NCI-H2196 treated with DMSO at 0.1 percent for 48 hours (cell line): ENCODE data around the gene DOCK7.
A peak's percentile ranks its signal among the peaks of the same experiment; 100 is the strongest.
"Not testable (repeated sequence)": the region's sequence is repeated elsewhere in the genome, so short reads cannot be mapped to it uniquely, and the experiment has no call there.

Experiments
- DNase-seq: peaks from one replicate; lab custom pipeline; 2025; ENCODE audit not compliant: unreplicated experiment; lab: John Stamatoyannopoulos, UW

DOCK7 gene

GRCh38 chr1:62687903-62688686 lies at the start of gene DOCK7:
DOCK7 (minus strand) TSS chr1:62688386; CDS start chr1:62688264, 122 bp downstream.
- peak; percentile 59 for DNase-seq

- no peak for DNase-seq
These were observed 47.4 kb upstream of the DOCK7 start for GRCh38 chr1:62735491-62736171.

GRCh38 chr1:62732331-62732730 lies 44.1 kb upstream of the DOCK7 start:
- no peak for DNase-seq

- DNase-seq, result no peak
These were observed 40.8 kb upstream of the DOCK7 start for GRCh38 chr1:62728963-62729362.

- no peak for DNase-seq
These were observed 39.6 kb upstream of the DOCK7 start for GRCh38 chr1:62727656-62728407.

GRCh38 chr1:62726011-62726442 lies 37.8 kb upstream of the DOCK7 start:
- no peak for DNase-seq

- DNase-seq, result no peak
These were observed 37.1 kb upstream of the DOCK7 start for GRCh38 chr1:62725255-62725654.

GRCh38 chr1:62724430-62724829 lies 36.2 kb upstream of the DOCK7 start:
- DNase-seq, result no peak

- DNase-seq, result no peak
These were observed 35.7 kb upstream of the DOCK7 start for GRCh38 chr1:62723883-62724282.

- no peak for DNase-seq
These were observed 34.6 kb upstream of the DOCK7 start for GRCh38 chr1:62722796-62723195.

- no peak for DNase-seq
These were observed 32.9 kb upstream of the DOCK7 start for GRCh38 chr1:62720946-62721554.

GRCh38 chr1:62718400-62718799 lies 30.2 kb upstream of the DOCK7 start:
- not testable (repeated sequence) for DNase-seq

GRCh38 chr1:62717483-62717882 lies 29.3 kb upstream of the DOCK7 start:
- no peak for DNase-seq

GRCh38 chr1:62716397-62716796 lies 28.2 kb upstream of the DOCK7 start:
- DNase-seq, result no peak

GRCh38 chr1:62712336-62713243 lies 24.4 kb upstream of the DOCK7 start:
- DNase-seq, result no peak

GRCh38 chr1:62707744-62708120 lies 19.5 kb upstream of the DOCK7 start:
- no peak for DNase-seq

- DNase-seq, result no peak
These were observed 19.0 kb upstream of the DOCK7 start for GRCh38 chr1:62706985-62707743.

- not testable (repeated sequence) for DNase-seq
These were observed 10.0 kb upstream of the DOCK7 start for GRCh38 chr1:62698161-62698560.

GRCh38 chr1:62694479-62694878 lies 6.3 kb upstream of the DOCK7 start:
- not testable (repeated sequence) for DNase-seq

GRCh38 chr1:62693123-62693522 lies 4.9 kb upstream of the DOCK7 start:
- DNase-seq, result no peak
